Measurements from ENCODE around the gene CCDC50.

CCDC50 gene

GRCh38 chr3:191314109-191314728 lies 15.0 kb upstream of the CCDC50 start:
- Histone ChIP-seq H3K9me2 (replicated peaks; ENCODE audit: insufficient read depth, low read length) (no peaks in the 10 kb centered on the region), H4K20me1 (ENCODE audit: low read depth, low read length) (no peaks in the 10 kb centered on the region), H3K4me3 (ENCODE audit: insufficient read depth, low read length, poor library complexity, severe bottlenecking) (no peak overlapping the region), H2AFZ (ENCODE audit: low read depth, low read length, severe bottlenecking) (no peak overlapping the region), H3K27me3 (ENCODE audit: low read length) (no peaks in the 10 kb centered on the region), H3K9me3 (ENCODE audit: insufficient read depth, low read length) (no peaks in the 10 kb centered on the region), H3F3A (ENCODE audit: insufficient read depth) (no peaks in the 10 kb centered on the region), H3K9ac (ENCODE audit: low read length) (no peak overlapping the region), H3K36me3 (ENCODE audit: low read length) (no peaks in the 10 kb centered on the region), H3K79me2 (ENCODE audit: insufficient read depth, low read length) (no peaks in the 10 kb centered on the region), H3K27ac (ENCODE audit: low read depth, low read length) (no peak overlapping the region), H3K4me2 (ENCODE audit: low read depth, low read length, poor library complexity, severe bottlenecking) (no peak overlapping the region)
- TF ChIP-seq EZH2phosphoT487 (conservative IDR thresholded peaks at IDR 0.05; ENCODE audit: low read length): no peak
- no peak for TF ChIP-seq CTCF (IDR thresholded peaks at IDR 0.05; ENCODE audit: insufficient read depth, low read length, poor library complexity, severe bottlenecking)

- Histone ChIP-seq H4K20me1 (ENCODE audit: low read depth, low read length) (no peaks in the 10 kb centered on the region), H3K9ac (ENCODE audit: low read length) (no peak overlapping the region), H3K79me2 (ENCODE audit: insufficient read depth, low read length) (no peaks in the 10 kb centered on the region), H3K36me3 (ENCODE audit: low read length) (no peaks in the 10 kb centered on the region), H2AFZ (ENCODE audit: low read depth, low read length, severe bottlenecking) (no peak overlapping the region), H3K4me3 (ENCODE audit: insufficient read depth, low read length, poor library complexity, severe bottlenecking) (no peak overlapping the region), H3K27ac (ENCODE audit: low read depth, low read length) (no peak overlapping the region), H3K9me3 (ENCODE audit: insufficient read depth, low read length) (no peaks in the 10 kb centered on the region), H3K9me2 (replicated peaks; ENCODE audit: insufficient read depth, low read length) (no peaks in the 10 kb centered on the region), H3K27me3 (ENCODE audit: low read length) (no peaks in the 10 kb centered on the region), H3F3A (ENCODE audit: insufficient read depth) (no peaks in the 10 kb centered on the region), H3K4me2 (ENCODE audit: low read depth, low read length, poor library complexity, severe bottlenecking) (no peak overlapping the region)
- TF ChIP-seq CTCF (IDR thresholded peaks at IDR 0.05; ENCODE audit: insufficient read depth, low read length, poor library complexity, severe bottlenecking) (no peak), EZH2phosphoT487 (conservative IDR thresholded peaks at IDR 0.05; ENCODE audit: low read length) (no peak)
Observed at GRCh38 chr3:191316876-191317603, 12.2 kb upstream of the CCDC50 start.

GRCh38 chr3:191320316-191320715 lies 8.9 kb upstream of the CCDC50 start:
- TF ChIP-seq EZH2phosphoT487 (conservative IDR thresholded peaks at IDR 0.05; ENCODE audit: low read length) (no peak), CTCF (IDR thresholded peaks at IDR 0.05; ENCODE audit: insufficient read depth, low read length, poor library complexity, severe bottlenecking) (no peak)

More at GRCh38 chr3:191320316-191320715, 8.9 kb upstream of the CCDC50 start:
- H3K4me2 ChIP-seq (ENCODE audit: low read depth, low read length, poor library complexity, severe bottlenecking): no peak overlapping the region
- H3K9me2 ChIP-seq (replicated peaks; ENCODE audit: insufficient read depth, low read length): no peaks in the 10 kb centered on the region
- no peaks in the 10 kb centered on the region for H3K36me3 ChIP-seq (ENCODE audit: low read length)
- no peaks in the 10 kb centered on the region for H3K9me3 ChIP-seq (ENCODE audit: insufficient read depth, low read length)
- no peak overlapping the region for H3K4me3 ChIP-seq (ENCODE audit: insufficient read depth, low read length, poor library complexity, severe bottlenecking)
- no peak overlapping the region for H3K27ac ChIP-seq (ENCODE audit: low read depth, low read length)
- H3K79me2 ChIP-seq (ENCODE audit: insufficient read depth, low read length): no peaks in the 10 kb centered on the region
- no peak overlapping the region for H3K9ac ChIP-seq (ENCODE audit: low read length)
- no peak overlapping the region for H2AFZ ChIP-seq (ENCODE audit: low read depth, low read length, severe bottlenecking)
- no peaks in the 10 kb centered on the region for H4K20me1 ChIP-seq (ENCODE audit: low read depth, low read length)
- no peaks in the 10 kb centered on the region for H3K27me3 ChIP-seq (ENCODE audit: low read length)
- no peaks in the 10 kb centered on the region for H3F3A ChIP-seq (ENCODE audit: insufficient read depth)

All from SU-DHL-6 (cell line).